Retinal pigment epithelial cell (primary cell): ENCODE results near the gene DRD2.

ENCODE experiments used
- DNase-seq: peaks from one replicate; pipeline ENCODE4 v3.0.0-alpha.2; 2010; ENCODE audit warnings: low read depth
- H3K4me3 ChIP-seq: 2 replicates; pipeline ENCODE4 v1.5.1; 2011; ENCODE audit warnings: mild to moderate bottlenecking, low read length, control low read depth, moderate library complexity
- CTCF ChIP-seq: conservative IDR thresholded peaks from 2 replicates; pipeline ENCODE4 v1.5.1; 2011; ENCODE audit warnings: low read depth, low read length, control low read depth, inconsistent platforms

DRD2 gene

GRCh38 chr11:113397212-113397611, 78.0 kb downstream of the DRD2 start:
- DNase-seq = no peak
- TF ChIP-seq CTCF = no peak
- no peak overlapping the region for H3K4me3 ChIP-seq

- no peak overlapping the region for H3K4me3 ChIP-seq
- TF ChIP-seq CTCF = no peak
- no peak for DNase-seq
These were observed 78.5 kb downstream of the DRD2 start for GRCh38 chr11:113396690-113397089.

- H3K4me3 ChIP-seq = no peak overlapping the region
- DNase-seq = no peak
- no peak for TF ChIP-seq CTCF
These were observed 79.3 kb downstream of the DRD2 start for GRCh38 chr11:113395782-113396336.

- no peak for DNase-seq
- no peak for TF ChIP-seq CTCF
- H3K4me3 ChIP-seq = no peak overlapping the region
These were observed 80.3 kb downstream of the DRD2 start for GRCh38 chr11:113394919-113395318.

- no peak for TF ChIP-seq CTCF
- DNase-seq = no peak
These were observed 81.7 kb downstream of the DRD2 start for GRCh38 chr11:113393501-113393985.

GRCh38 chr11:113392236-113392921, 82.8 kb downstream of the DRD2 start:
- DNase-seq = no peak
- TF ChIP-seq CTCF = no peak
- H3K4me3 ChIP-seq = no peak overlapping the region

More at GRCh38 chr11:113393501-113393985, 81.7 kb downstream of the DRD2 start:
- no peak overlapping the region for H3K4me3 ChIP-seq

GRCh38 chr11:113389272-113389671, 85.9 kb downstream of the DRD2 start:
- DNase-seq = no peak
- no peak for TF ChIP-seq CTCF
- no peak overlapping the region for H3K4me3 ChIP-seq
